GM04504 (cell line): ENCODE results near the gene RFLNA.
"Not testable (repeated sequence)": the region's sequence is repeated elsewhere in the genome, so short reads cannot be mapped to it uniquely, and the experiment has no call there.

Experiments used
- DNase-seq: peaks from one replicate; pipeline ENCODE4 v3.0.0-alpha.2; 2012; ENCODE audit warnings: low read depth

The RFLNA gene

DNA sequence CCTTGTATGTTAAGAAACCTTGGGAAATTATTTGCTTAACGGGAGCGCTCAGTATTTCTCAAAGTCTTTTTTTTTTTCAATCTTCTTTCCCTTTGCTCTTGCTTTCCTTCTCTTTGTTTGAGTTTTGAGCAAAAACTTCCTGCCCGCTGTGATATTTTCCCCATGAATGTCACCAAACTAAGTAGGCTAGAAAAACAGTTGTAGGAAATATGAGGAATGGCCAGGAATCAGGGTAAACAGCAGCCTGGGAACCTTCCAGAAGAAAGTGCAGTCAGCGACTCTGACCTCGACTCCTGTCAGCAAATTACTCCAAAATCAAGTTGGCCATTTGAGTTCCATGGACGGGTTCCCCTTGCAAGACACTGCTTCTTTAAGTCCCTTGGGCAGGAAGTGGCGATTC lies 11.6 kb upstream of the RFLNA start:
- no peak for DNase-seq

DNA sequence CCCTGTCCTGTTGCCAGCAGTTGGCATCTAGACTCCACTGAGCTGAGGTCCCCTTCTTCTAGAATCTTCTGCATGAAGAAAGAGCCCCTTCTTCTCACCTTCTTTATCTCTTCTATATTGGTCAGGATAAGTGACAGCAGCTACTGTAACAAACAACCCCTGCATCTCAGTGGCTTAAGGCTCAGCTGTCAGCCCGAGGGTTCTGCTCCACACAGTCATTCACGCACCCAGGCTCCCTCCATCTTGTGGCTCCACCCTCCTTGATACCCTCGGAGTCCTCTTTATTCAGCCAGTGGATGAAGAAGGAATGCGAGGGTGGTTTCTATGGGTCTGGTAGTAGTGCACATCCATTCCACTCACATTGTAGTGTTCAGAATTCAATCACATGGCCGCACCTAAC lies 10.5 kb upstream of the RFLNA start:
- no peak for DNase-seq

DNA sequence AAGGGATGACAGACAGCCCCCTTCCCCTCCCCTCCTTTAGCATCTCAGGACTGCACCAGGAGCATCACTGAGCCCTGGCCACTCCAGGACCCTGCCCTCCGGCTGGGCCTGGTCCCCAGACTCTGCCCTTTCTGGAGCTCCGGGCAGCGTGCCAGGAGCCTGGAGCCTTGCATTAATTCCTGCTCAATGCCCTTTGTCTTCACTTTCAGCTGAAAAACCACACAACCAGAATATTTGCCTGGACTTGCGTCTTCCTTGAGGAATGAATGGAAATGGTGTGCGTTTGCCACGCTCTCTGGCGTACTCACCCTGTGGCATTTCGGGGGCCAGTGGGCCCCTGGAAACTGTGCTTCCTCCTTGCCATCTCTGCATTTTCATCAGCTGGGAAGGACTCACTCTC lies 8.5 kb upstream of the RFLNA start:
- no peak for DNase-seq

DNA sequence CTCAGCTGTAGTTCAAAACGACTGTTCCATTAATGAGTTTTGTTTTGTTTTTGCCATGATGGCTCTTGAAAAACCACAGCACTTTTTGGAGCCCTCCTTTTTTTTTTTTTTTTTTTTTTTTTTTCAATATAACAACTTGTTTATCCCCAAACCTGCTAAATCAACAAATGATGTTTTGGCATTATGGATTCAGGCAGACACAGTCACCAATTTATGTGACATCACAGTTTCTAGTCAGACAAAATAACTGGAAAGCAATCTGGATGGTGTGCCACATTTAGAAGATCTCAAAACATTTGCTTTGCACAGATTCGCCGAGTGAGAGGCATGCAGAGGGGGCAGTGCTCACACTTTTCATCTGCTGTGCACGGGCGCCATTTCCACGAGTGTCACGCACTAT lies 7.9 kb upstream of the RFLNA start:
- no peak for DNase-seq

DNA sequence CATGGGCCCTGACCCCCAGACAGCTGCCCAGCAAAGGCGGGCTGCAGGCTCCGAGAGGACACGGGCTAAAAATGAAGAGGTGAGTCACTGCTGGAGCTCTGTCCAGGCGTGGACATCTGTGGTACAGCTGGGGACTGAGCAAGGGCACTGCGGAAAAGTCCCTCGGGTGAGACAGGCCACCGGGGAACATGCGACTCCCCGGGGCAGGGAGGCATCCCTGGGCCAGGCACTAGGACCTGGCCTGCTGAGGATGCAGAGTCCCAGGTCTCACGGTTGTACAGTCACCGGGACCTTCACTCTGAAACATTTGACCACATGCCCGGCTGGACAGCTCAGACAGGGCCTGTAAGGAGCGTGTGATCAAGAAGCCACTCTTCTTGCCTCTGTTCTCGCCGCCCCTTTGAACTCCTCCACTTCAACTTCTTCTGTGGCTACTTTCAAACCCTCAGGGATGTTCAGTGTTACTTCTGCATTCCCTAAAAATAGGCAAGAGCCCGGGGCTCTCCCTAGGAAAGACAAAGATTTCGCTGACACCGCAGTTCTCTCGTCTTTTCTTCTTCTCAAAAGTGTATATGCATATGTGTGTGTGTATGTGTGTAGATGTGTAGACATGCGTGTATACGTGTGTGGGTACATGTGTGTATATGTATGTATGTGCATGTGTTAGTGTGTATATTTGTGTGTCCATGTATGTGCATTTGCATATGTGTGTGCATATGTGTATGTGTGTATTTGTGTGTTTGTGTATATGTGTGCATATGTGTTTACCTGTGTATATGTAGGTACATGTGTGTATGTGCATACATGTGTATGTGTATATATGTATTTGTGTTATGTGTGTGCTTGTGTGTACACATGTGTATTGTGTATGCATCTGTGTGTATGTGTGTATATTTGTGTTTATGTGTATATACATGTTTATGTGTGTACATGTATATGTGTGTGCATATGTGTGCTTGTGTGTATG lies 5.0 kb upstream of the RFLNA start:
- DNase-seq, result peak; percentile 64

DNA sequence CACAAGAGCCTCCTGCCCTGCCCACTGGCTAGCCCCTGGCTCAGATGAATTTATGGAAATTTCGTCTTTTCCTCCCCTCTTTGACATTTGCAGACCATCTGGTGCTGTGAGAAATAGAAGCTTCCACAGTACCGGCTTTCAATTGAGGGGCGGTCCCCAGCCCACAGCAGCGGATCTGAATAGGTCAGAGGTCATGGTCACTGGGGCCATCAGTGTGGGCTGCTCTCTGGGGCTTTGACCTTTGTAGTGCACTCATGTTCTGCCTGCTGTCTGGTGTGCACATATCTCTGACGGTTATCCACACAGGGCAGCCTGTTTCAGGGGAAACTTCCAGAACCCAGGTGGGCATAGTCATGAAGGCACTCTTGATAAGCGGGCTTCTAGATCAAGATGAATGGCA lies 2.5 kb upstream of the RFLNA start:
- DNase-seq, result no peak

DNA sequence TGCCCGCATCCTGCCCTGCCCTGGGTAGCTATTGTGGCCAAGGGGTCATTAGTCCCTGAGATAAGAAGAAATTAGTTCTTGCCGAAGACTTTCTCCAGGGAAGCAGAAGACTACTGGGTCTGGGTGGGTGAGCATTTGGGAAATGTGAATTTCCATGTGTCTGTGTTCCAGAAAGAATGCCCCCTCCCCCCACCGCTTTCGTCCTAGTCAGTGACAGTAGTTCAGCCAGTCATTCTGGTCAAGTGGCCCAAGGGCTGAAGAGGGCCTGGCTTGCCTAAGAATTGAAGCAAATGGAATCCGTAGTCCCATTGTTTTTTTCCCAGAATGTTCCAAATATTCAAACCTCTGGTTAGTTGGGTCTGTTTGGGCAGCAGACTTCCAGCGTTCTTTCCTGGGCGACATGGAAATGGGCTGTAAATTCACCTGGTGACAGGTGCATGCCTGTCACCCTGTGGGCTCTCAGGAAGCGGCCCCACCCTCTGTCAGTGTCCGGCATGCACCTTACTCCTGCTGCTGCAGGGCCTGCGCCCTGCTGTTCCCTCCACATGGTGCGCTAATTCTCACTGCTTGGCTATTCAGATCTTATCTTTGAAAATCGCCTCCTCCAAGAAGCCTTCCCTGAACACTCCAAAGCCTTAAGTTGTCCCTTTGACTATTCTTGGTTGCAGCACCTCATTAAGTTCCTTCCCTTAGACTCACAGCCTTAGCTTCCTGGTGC lies 1.4 kb upstream of the RFLNA start:
- DNase-seq, result no peak

DNA sequence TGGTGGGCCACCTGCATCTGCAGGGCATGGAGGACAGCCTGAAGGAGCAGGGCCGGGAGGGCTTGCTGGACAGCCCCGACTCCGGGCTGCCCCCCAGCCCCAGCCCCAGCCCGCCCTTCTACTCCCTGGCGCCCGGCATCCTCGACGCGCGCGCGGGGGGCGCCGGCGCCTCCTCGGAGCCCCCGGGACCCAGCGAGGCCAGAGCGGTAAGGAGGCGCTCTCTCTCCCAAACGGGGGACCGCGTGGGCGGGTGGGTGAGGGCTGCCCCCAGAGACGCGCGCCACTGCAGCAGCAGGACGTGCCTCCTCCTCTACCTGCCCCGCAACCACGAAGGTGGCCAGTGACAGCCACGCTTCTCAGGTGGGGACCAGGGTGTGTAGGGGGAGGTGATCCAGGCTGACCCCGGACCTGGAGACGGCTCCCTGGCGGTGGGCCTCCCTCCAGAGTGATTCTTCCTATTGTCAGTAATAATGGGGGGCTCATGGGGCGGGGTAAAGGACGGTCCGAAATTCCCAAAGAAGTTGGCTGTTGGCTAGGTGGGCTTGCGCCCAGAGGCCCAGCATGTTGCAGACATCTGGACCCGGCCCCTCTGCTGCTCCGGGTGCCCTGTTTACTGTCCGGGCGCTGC lies 652 bp downstream of the RFLNA start:
- DNase-seq, result no peak

DNA sequence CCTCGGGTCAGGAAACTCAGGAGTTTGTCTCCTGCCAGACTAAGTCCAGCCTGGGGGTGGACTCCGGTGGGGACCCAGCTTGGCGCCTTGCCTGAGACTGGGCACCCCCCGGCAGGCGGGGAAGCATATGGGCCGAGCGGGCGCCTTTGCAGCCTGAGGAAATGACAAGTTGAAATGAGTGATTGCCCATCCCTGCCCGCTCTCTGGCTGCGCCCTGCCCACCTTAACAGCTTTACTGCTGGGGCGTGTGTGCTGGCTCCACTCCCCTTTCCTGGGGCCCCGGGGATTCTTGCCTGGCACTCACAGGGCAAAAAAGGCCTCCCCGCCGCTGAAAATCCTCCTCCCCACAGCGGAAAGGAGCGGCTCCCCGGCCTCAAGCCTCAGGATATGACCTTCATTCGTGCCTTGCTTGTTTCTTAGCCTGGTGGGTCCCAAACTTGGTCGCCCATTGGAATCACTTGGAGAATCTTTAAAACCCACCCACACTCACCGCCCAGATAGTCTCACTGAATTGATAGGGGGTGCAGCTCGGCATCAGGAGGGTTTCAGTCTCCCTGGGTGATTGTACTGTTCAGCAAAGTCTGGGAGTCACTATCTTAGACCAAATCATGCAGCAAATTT lies 1.5 kb downstream of the RFLNA start:
- DNase-seq, result no peak

DNA sequence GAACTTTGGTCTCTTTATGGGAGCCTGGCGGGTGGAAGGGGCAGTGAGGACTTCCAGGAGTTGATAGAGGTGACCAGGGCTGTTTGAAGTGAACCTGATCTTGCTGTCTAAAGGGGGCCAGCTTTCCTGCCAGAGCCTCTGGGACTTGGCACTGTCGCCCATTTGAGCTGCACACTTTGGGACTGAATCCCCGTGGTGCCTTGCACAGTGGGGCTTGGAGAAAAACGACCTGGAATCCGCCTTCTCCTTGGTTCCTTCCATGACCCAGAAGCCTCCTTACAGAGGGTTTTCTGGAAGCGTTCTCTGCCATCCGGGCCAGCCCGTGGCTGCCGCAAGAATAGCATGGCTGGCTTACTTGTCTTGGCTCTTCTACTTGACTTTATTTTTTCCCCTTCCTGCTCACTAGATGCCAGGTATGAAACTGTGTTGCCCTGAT lies 2.0 kb downstream of the RFLNA start:
- no peak for DNase-seq

DNA sequence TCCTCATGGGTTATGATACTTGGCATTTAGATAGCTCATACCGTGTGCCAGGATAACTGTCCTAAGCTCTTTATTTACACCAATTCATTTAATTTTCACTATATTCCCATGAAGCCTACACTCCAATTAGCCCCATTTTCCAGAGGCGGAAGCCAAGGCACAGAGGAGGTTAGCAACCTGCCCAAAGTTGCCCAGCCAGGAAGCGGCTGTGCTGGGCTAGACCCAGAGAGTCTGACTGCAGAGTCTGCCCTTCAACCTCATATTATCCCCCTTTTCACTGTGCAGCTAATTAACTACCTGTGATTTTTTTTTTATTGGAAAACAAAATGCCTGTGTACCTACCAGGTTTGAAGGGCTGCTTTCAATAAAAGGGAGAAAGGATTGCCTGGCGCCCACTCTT lies 2.5 kb downstream of the RFLNA start:
- no peak for DNase-seq

DNA sequence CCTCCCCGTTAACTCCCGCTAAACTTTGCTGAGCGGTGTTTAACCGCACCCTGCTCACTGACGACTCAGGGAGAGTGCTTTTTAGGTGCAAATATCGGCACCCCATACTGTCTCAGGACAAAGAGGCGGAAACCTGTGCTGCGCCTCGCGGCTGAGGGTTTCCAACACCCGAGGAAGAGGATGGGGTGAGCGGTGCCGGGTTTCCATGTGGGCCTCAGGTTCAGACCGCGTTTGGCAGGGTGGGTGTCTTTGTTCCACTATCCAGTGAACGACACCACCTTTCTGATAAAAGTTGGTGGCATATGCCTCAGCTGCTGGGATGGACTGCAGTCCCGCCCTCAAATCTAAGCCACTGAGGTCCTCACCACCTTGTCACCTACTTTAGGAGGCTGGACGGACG lies 3.0 kb downstream of the RFLNA start:
- no peak for DNase-seq

DNA sequence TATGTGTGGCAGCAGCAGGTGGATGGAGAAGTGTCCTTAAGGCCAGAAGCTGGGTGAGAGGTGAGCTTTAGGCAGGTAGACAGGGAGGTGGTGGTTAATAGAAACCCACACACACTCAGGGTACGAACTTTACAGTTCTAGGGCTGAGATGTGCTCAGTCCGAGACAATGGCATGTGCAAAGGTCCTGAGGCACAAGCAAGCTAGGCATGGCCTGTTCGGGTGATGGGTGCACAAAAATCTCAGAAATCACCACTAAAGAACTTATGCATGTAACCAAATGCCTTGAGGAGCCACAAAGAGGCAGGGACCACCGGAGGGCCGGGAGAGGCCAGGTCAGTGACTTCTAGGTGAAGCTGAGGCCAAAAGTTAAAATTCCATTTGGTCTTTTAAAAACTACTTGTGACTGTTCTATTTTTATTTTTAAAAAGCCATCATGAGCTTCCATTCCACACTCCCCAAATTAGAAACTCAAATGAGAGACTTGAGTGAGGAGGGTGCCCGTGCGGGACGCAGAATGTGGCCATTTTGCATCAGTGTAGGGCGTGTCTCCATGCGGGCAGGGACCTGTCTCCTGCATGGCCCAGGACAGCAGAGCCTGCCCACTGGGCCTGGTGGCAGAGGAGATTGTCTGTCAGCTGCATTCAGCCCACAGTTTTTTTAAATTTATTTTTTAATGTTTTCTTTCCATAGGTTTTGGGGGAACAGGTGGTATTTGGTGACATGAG lies 4.0 kb downstream of the RFLNA start:
- no peak for DNase-seq

DNA sequence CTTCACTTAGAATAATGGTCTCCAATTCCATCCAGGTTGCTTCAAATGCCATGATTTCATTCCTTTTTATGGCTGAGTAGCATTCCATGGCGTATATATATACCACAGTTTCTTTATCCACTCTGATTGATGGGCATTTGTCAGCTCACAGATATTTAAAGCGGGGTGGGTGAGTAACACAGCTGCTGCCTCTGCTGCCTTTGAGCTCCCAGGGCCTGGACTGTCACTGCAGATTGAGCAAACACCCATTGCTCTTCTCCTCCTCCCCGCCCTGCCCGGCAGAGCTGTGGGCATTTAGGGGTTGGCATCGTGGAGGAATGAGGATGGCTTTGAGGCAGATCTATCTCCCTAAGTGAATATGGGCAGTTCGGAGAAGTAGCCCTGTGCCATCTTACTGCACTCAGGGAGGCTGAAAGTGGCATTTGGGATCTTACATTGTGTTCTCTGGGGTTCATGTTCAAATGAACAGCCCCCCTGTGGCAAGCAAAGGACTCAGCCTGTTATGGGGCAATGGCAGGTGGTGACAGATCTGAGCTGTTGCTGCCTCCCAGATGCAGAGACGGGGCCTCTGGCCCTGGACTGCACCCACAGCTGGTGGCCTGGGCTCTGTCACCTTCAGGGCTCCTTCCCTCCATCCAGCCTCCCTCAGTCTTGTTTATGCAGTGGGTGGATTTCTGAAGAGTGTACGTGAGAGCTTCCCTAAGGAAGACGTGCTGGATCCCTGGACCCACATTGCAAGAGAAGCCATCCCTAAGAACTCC lies 4.9 kb downstream of the RFLNA start:
- no peak for DNase-seq

DNA sequence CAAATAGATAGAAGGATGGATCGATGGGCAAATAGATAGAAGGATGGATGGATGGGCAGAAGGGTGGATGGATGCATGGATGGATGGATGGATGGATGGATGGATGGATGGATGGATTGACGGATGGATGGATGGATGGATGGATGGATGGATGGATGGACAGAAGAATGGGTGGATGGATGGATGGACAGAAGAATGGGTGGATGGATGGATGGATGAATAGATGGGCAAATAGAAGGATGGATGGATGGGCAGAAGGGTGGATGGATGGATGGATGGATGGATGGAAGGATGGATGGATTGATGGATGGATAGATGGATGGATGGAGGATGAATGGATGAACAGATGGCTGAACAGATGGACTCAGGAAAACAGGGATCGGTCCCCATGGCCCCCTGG lies 5.8 kb downstream of the RFLNA start:
- DNase-seq, result not testable (repeated sequence)

DNA sequence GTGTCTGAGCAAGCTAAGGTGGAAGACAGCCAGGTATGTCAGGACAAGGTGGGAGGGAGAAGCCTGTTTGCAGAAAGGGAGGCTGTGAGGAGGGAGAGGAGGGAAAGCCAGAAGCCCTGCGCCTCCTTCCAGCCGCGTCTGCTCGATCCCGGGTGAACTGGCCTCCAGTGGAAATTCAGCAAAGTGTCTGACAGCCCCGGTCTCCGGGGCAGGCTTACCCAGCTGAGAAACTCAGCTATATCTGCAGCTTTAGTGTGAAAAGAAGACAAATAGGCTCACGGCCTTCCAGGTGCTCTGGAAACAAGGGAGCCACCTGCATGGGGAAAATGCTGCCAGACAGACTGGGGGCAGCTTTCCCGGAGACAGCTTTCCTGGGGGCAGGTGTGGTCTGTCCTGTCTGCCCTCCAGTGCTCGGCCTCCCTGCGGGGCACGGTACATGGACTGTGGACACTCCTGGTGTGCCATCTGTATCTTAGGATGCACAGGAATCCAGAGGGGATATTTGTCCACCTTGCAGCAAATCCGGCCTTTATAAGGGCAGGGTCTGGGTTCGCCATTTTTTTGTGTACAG lies 6.3 kb downstream of the RFLNA start:
- DNase-seq, result no peak

DNA sequence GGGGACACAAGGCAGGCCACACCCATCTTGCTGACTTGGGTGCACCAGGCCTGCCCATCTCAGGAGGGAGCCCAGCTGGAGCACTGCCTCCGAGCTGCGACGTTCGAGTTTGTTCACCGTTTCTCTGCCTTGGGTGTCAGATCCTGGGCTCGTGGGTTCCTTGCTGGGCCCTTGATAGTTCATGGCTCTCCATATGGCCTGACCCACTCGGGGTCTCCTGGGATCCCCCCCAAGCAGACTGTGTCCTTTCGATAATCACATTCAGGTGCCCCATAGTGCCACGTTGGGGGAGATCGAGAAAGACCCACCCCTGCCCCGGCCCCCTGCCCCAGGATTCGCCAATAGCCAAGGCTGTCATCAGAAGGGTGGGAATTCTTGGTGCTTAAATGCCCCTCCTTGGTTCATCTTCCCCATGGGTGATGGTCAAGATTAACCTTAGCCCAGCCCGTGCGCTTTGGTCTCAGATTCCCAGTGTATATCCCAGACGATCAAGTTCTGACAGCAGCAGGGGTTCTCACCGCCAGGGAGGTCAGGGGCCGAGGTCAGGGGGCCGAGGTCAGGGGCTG lies 7.4 kb downstream of the RFLNA start:
- DNase-seq, result no peak

DNA sequence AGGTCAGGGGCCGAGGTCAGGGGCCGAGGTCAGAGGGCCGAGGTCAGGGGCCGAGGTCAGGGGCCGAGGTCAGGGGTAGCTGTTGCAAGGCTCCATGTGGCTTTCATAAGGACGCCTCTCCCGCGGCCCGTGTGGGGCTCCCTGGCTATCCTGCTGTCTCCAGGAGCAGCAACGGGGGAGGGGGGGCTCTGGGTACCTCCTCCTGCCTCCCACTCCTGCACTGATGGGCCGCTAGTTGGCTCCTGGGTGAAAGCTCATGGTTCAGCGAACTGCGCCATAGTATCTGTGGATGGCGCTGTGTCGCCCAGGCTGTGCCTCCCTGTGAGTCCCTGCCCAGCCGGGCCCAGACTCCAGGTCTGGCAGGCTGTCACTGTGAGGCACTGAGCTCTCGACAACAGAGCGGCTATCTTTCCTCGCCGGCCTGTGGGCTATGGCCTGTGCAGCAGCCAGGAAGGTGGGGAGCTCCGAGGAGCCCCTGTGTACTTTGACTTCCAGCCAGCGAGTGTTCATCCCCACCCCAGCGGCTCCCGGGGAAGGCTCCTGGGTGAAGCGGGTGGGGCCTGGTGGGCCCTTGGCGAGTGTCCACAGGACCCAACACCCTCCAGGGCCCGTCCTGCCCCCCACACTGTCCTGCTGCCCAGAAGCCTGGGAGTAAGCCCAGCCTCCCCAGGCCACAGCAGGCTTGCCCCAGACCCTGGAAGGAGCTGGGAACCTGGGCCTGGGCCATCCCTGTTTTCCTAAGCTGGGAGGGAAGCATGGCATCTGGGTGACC lies 8.1 kb downstream of the RFLNA start:
- no peak for DNase-seq

DNA sequence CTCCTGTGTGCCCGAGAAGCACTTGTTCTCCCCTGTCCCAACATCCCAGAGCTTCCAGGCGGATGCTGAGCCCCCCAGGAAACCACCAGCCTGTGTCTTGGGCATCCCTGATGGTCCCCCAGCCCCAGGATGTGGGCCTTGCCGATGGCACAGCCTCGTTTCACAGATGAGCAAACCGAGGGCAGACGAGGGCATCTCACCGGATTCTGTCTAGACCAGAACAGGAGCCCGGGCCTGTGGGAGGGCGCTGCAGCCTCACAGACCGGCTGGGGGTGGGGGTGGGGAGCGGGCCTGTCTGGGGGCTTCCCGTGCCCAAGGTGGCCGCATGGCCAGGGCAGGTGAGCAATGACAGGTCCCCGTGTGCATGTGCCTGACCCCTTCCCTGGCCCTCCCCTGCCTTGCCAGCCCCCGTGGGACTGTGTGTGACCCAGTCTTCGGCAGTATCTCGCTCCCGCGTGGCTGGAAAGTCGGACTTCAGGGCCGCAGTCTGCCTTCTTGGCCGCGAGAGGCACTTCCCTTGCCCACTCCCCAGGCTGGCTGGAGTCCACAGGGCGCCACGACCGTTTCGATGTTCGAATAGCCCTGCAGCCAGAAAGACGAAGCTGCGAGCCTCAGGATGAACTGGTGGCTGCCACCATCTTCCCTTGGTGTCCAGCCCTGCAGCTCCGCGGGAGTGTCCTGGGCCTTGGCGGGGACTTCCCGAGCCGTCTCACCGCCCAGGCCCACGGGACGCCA lies 8.9 kb downstream of the RFLNA start:
- DNase-seq, result no peak
